ENCODE results near the gene FCHSD2.

GRCh38 chr11:72984453-72985077 is 157.6 kb downstream of the FCHSD2 start:
- TF ChIP-seq EZH2 (IDR thresholded peaks at IDR 0.05; ENCODE audit: low read depth, low read length, severe bottlenecking) (no peak), CTBP2 (IDR thresholded peaks at IDR 0.05; ENCODE audit: borderline replicate concordance, insufficient read depth, insufficient read length, low read length) (no peak), CTCF (IDR thresholded peaks at IDR 0.05; ENCODE audit: control extremely low read depth in 1 of 3, insufficient read depth in 1 of 3, low read depth in 1 of 3, low read length in 3 of 3) (no peak), EP300 (IDR thresholded peaks at IDR 0.05; ENCODE audit: borderline replicate concordance in 1 of 2, low read depth in 2 of 2, low read length in 2 of 2) (no peak), POLR2AphosphoS5 (IDR thresholded peaks at IDR 0.05; ENCODE audit: low read depth, low read length) (no peak)
